PFSK-1 (cell line): Measurements from ENCODE around the gene XRCC3.

Experiments used
- FOXP2 ChIP-seq: optimal IDR thresholded peaks from 2 replicates; pipeline ENCODE3; 2011; ENCODE audit warnings: borderline replicate concordance, control low read depth, inconsistent platforms; ENCODE audit not compliant: insufficient read depth; ENCODE audit errors: extremely low read length, extremely low read depth
- POLR2AphosphoS5 ChIP-seq: IDR thresholded peaks from 2 replicates; pipeline ENCODE4 v1.6.1; 2012; ENCODE audit warnings: low read depth, mild to moderate bottlenecking, control low read depth, low read length, moderate library complexity
- REST ChIP-seq, 2 experiments: IDR thresholded peaks; 2 replicates each; pipeline versions ENCODE4 v1.6.1 to v1.8.0; 2011 to 2012; ENCODE audit warnings: low read depth in 2 of 2, low read length in 2 of 2, control low read depth in 1 of 2, inconsistent platforms in 1 of 2, mild to moderate bottlenecking in 1 of 2, moderate library complexity in 1 of 2; ENCODE audit not compliant: insufficient read depth in 1 of 2
- SIN3A ChIP-seq: IDR thresholded peaks from 2 replicates; pipeline ENCODE4 v1.6.1; 2012; ENCODE audit warnings: mild to moderate bottlenecking, low read length, moderate library complexity, borderline replicate concordance; ENCODE audit not compliant: insufficient read depth
- TAF1 ChIP-seq: IDR thresholded peaks from 2 replicates; pipeline ENCODE4 v1.6.1; 2012; ENCODE audit warnings: low read length, control low read depth, borderline replicate concordance; ENCODE audit not compliant: insufficient read depth

Gene XRCC3

GRCh38 chr14:103716899-103717411, 1.7 kb upstream of the XRCC3 start:
- no peak for TF ChIP-seq POLR2AphosphoS5
- TF ChIP-seq SIN3A, result no peak
- TF ChIP-seq REST (IDR thresholded peaks at IDR 0.05; ENCODE audit: insufficient read depth in 1 of 2, low read depth in 2 of 2, low read length in 2 of 2), result no peak
- no peak for TF ChIP-seq TAF1
- TF ChIP-seq FOXP2, result no peak

DNA sequence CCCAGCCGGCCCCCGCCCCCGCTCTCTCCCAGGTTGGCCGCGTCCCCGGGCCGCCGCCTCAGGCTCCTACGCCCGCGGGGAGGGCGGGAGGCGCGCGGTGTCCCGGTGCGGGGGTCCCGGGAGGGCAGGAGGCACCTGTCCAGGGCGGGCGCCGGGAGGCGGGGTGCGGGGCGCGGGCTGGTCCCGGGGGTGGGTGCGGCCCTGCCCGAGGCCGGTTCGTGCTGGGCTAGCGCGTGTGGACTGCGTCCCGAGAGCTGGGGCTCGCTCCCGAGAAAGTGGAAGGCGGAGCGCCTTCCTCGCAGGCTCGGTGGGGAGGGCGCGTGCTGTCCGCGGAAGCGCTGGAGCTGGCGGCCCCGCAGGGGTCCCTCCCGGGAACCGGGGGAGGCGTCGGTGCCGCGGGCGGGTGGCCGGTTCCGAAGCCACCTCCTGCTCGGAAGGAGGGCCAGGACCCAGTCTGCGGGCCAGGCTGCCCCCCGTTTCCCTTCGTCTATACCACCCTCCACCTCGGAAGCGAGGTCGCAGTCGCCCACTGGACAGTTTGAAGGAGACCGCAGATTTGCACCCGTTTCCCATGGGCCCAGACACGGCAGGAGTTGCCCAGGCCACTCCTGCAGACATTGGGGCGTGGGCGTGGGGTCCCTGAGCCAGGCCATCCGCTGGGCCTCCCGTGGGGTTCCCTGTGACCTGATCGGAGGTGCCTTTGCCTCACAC, 995 bp upstream of the XRCC3 start:
- no peak for TF ChIP-seq REST (IDR thresholded peaks at IDR 0.05; ENCODE audit: insufficient read depth in 1 of 2, low read depth in 2 of 2, low read length in 2 of 2)
- no peak for TF ChIP-seq FOXP2
- TF ChIP-seq TAF1, result no peak
- TF ChIP-seq SIN3A, result no peak
- no peak for TF ChIP-seq POLR2AphosphoS5

DNA sequence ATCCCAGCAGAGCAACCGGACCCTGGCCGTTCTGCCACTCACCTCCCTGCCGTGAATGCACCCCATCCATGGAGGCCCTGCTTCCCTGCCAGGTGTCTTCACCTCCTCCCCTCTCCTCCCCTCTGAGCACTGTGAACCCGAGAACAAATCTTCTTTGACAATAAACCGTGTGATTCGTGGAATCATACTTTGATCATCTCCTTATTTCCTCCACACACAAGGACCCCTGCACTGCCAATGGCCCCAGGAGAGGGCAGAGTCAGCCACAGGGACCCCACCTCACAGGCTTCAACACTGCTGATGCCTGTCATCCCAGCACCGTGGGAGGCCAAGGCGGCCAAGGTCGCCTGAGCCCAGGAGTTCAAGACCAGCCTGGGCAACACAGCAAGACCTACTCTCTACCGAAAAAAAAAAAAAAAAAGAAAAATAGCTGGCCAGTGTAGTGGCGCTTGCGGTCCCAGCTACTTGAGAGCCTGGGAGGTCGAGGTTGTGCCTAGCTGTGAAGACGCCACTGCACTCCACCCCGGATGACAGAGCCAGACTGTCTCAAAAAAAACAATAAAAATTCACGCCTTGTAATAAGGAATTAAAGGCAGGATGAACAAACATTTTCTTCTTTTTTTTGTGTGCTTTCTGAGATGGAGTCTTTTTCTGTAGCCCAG, 1.1 kb downstream of the XRCC3 start:
- no peak for TF ChIP-seq TAF1
- no peak for TF ChIP-seq SIN3A
- TF ChIP-seq REST (IDR thresholded peaks at IDR 0.05; ENCODE audit: insufficient read depth in 1 of 2, low read depth in 2 of 2, low read length in 2 of 2), result no peak
- TF ChIP-seq FOXP2, result no peak
- TF ChIP-seq POLR2AphosphoS5, result no peak

DNA sequence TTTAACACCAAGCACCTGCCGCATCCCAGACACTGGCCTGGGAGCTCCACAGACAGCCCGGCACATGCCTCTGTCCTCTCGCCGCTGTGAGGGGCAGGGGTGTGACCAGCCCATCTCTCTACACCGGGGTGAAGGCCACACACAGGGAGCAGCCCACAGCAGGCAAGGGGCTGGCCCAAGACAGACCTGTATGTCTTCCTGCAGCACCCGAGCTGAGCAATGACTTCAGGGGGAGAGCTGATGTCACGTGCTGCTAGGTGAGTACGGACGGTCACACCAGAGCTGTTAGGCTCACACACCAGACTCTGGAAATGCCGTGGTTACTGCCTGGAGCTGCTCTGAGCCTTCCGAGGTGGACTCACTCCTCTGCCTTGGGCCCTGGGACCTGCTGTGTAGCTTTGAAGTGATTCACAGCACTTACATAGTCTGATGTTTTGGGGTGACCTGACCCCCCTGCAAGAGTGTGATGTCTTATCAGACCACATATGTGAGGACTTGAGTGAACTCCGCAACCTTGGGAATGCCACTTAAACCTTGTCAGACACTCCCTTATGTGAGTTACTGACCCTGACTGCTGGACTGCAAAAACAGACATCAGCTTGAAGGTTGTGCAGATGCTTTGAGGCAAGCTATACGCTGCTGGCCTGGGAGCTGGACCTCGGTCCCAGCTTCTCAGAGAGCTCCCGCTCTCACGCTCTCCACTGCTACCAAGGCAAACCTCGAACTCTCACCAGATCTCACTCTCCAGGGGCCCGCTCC, 1.8 kb downstream of the XRCC3 start:
- TF ChIP-seq POLR2AphosphoS5 (no peak), SIN3A (no peak), FOXP2 (no peak), TAF1 (no peak), REST (IDR thresholded peaks at IDR 0.05; ENCODE audit: insufficient read depth in 1 of 2, low read depth in 2 of 2, low read length in 2 of 2) (no peak)
